Vagina (tissue), 2 donors: ENCODE results near the gene TGFBR3.

Experiments used
- POLR2AphosphoS5 ChIP-seq, 2 donors: sonication (generic); formaldehyde crosslinking; IDR thresholded peaks; one replicate each; pipeline ENCODE4 v1.9.0; 2017; ENCODE audit warnings: antibody characterized with exemption in 2 of 2, mild to moderate bottlenecking in 2 of 2, low read depth in 1 of 2; ENCODE audit not compliant: insufficient read depth in 1 of 2
- TF ChIP-seq, protein P1 (sequence below), 3 experiments: fragments of 450-650 bp in 2 of 3; fragments of 200-600 bp in 1 of 3; sonication (generic) in 1 of 3; IDR thresholded peaks; one replicate each; pipeline ENCODE4 v1.5.1; 2017 to 2019; ENCODE audit warnings: antibody characterized with exemption in 3 of 3, mild to moderate bottlenecking in 2 of 3, moderate library complexity in 2 of 3

GRCh38 chr1:91763252-91763651, 122.7 kb downstream of the TGFBR3 start:
- TF ChIP-seq, protein P1, sequence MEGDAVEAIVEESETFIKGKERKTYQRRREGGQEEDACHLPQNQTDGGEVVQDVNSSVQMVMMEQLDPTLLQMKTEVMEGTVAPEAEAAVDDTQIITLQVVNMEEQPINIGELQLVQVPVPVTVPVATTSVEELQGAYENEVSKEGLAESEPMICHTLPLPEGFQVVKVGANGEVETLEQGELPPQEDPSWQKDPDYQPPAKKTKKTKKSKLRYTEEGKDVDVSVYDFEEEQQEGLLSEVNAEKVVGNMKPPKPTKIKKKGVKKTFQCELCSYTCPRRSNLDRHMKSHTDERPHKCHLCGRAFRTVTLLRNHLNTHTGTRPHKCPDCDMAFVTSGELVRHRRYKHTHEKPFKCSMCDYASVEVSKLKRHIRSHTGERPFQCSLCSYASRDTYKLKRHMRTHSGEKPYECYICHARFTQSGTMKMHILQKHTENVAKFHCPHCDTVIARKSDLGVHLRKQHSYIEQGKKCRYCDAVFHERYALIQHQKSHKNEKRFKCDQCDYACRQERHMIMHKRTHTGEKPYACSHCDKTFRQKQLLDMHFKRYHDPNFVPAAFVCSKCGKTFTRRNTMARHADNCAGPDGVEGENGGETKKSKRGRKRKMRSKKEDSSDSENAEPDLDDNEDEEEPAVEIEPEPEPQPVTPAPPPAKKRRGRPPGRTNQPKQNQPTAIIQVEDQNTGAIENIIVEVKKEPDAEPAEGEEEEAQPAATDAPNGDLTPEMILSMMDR (IDR thresholded peaks at IDR 0.05), result no peak
- no peak for TF ChIP-seq POLR2AphosphoS5 (IDR thresholded peaks at IDR 0.05; ENCODE audit: insufficient read depth in 1 of 2, low read depth in 1 of 2)
